NCI-H446 treated with DMSO at 0.1 percent for 48 hours (cell line): Measurements from ENCODE around the gene PRICKLE2.

Experiments
- DNase-seq: peaks from one replicate; lab custom pipeline; 2025; lab: John Stamatoyannopoulos, UW

Gene PRICKLE2

DNA sequence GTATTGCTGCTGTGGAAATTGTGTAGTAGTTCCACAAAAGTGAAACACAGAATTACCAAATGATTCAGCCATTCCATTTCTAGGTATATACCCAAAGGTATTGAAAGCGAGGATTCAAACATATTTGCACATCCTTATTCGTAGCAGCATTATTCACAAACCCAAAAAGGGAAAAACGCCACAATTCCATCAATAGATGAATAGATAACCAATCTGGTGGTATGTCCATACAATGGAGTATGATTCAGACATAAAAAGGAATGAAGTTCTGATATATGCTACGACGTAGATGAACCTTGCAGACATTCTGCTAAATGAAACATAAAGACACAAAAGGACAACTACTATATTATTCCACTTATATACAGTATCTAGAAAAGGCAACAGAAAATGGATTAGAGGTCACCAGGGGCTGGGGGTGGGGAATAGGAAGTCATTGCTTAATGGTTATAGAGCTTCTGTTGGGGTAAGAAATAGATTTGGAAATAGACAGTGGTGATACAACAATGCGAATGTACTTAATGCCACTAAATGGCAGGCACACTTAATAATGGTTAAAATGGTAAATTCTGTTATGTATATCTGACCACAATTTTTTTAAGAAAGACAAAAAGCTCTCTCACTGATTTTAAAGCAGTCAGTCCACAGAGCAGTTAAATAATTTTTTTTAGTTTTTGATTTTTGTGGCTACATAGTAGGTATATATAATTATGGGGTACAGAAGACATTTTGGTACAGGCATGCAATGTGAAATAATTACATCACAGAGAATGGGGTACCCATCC lies 150.2 kb downstream of the PRICKLE2 start:
- DNase-seq, result no peak

DNA sequence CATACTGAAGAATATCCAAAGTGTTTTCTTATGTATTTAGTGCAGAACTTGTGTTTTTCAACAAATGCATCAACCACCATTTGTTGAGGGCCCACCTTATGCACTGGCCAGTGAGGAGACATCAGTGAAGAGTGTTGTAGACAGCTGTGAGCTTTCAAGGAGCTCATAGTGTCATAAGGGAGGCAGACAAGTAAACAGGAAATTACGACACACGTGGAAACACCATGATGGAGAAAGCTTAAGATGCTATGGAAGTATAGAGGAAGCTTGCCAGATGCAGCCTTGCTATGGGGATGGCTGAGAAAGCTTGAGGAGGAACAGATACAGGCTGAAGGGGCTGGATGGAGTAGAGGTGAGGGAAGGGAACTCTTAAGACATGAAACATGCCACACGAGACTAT lies 151.2 kb downstream of the PRICKLE2 start:
- no peak for DNase-seq

DNA sequence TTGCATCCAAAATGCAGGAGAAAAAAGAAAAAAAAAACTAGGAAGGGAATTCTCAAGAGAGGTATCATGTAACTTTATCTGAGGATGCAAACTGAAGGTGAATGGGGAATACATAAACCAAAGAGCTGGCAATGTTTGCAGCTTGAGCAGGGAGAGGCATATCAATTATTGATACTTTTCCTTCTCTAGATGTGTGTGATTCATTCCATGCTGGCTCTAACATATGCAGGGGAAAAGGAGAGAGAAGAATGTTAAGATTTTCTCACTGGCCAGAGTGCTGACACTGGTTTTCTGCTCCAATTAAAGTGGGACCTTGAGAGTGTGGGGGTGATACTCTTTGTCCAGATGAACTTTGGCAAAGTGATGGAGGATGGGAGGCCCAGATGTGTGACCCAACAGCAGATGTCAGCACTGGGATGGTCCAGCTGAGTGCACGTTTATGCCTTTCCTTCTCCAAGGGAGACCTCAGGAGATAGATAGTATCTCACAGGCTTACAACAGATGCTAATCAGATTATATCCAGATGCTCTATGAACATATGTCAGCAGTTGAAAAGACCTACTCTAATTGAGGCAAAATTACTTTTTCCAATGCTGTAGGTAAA lies 152.0 kb downstream of the PRICKLE2 start:
- DNase-seq, result no peak

- no peak for DNase-seq
Measured at GRCh38 chr3:64072126-64072525, 153.1 kb downstream of the PRICKLE2 start.

GRCh38 chr3:64070704-64071103 lies 154.6 kb downstream of the PRICKLE2 start:
- no peak for DNase-seq

DNA sequence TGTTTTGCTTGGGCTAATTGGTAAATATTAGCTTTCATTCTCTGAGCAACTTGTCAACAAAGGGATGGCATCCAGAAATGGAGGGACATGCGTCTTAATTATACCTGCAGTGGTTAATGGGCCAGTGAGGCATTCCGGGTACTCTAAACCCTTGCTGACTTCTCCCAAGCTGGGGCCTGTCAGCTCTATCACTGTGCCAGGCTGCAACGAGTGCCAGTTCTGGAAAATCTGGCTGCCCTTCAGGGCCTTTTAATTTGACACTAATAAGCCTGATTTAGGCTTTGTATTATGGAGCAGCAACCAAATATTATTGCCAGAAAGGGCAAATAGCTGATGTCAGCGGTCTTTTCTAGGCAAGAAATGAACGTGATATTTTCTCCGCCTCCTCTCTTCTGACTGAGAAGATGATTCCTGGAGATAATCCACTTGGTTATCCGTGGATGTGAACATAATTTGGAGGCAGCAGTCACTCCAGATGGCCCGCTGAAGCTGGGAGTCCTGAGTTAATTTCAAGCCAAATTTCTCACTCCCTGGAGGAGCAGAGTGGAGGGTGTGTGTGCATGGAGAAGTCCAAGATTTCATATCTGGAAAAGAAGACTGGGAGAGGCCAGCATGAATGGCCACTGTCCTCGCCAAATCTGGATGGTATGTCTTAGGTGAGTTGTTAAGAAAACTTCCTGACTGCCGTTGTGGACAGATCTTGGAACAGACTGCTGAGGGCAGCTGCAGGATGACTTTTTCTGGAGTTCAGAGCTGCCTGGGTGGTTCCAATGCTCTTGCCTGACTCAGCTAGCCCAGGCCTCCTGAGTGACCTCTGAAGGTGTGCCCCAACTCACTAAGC lies 157.5 kb downstream of the PRICKLE2 start:
- peak; percentile 95 for DNase-seq

DNA sequence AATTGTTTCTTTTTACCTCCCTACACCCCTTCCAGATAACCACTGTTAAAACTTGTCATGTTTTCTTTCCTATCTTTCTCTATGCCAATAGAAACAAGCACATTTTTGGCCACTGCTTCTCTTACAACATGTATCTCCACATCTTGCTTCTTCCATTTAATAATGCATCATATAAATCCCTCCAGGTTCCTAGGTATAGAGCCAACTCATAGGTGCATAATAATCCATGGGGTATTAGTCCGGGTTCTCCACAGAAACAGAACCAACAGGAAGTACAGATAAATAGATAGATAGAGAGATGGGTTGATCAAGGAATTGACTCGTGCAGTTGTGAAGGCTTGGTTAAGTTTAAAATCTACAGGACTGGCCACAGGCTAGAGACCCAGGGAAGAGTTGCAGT lies 160.5 kb downstream of the PRICKLE2 start:
- DNase-seq, result no peak

- DNase-seq, result no peak
Measured at GRCh38 chr3:64063983-64064438, 161.3 kb downstream of the PRICKLE2 start.

- DNase-seq, result no peak
Measured at GRCh38 chr3:64063207-64063982, 161.9 kb downstream of the PRICKLE2 start.

GRCh38 chr3:64061628-64062027 lies 163.6 kb downstream of the PRICKLE2 start:
- DNase-seq, result no peak

DNA sequence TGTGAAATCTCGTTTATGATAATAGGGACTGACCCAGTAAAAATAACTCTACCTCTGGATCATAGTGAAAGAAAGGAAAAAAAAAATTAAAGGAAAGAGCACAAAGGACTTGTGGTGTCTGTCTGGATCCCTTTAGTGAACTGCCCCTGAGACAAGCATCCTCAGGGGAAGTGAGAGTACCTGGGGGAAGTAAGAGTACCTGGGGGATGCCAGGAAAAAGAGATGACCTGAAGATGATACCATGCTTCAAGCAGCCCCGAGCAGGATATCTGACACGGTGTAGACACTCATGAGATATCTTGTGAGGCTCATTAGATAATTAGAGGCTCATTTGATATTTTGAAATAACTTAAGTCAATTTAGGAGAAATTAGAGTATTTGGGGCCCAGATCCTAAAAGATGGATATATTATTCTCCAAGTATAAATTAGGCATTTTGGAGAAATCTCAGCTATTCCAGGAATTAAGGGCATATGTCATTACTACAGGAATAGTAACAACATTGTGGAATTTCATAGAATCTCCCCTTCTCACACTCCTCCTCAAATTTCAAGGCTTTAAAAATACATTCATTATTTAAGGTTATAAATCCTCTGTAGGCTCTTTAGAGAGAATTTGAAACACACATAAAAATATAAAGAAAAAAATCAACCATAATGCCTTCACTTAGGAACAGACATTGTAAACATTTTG lies 165.6 kb downstream of the PRICKLE2 start:
- DNase-seq, result no peak

DNA sequence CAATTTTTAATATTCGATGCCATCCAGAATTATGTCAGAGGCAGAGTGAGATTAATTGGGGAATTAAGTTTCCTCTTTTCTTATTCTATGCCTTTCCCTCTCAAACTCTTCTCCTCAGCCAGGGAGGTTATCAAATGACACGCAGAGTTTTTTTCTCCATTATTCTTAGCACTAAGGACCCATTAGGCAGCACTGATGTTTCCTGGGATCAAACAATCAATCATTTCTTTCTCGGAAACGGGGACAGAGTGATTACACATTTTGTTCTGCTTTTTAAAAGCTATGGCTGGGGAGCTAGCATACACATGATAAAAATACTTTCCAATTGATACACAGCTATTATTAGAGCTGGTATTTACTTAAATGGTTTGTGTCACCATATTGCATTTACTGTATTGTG lies 166.7 kb downstream of the PRICKLE2 start:
- peak; percentile 46 for DNase-seq

- DNase-seq, result no peak
Measured at GRCh38 chr3:64057231-64057630, 168.0 kb downstream of the PRICKLE2 start.

GRCh38 chr3:64056606-64057180 lies 168.6 kb downstream of the PRICKLE2 start:
- DNase-seq, result no peak

GRCh38 chr3:64055076-64055475 lies 170.2 kb downstream of the PRICKLE2 start:
- no peak for DNase-seq

GRCh38 chr3:64054488-64054887 lies 170.8 kb downstream of the PRICKLE2 start:
- DNase-seq, result no peak

DNA sequence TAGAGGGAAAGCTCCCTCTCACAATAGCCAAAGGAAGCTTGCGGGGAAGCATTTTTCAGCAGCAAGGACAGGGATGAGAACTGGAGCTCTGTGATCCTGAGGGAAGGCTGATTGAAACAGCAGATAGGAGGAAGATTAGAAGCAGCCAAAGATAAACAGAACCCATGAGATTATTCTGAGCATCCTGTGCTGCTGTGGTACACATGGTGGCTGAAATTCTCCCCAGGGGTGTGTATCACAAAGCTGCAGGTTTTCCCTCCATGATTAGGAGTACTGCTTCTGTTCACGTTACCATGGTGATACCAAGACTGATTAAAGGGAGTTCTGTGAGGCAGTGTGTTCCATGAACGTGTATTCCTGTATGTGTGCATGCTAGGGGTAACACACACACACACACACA lies 171.7 kb downstream of the PRICKLE2 start:
- no peak for DNase-seq

GRCh38 chr3:64053117-64053516 lies 172.1 kb downstream of the PRICKLE2 start:
- no peak for DNase-seq

DNA sequence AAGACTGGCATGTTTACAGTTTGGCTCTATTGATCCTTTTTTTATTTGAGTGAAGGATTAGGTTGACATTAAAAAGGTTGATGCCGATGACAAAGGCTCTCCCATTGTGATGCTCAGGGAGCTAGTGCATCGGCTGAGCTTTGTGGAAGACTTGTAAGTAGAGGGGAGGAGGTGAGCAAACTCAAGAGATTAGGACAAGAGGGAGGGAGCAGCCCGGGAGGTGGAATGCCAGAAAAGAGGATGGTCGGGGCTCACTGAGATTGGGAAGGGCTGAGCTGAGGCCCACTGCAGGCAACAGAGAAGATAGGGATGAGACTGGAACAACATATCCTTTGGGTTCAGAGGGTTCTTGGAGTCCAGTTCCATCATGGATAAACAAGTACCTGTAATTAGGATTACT lies 175.4 kb downstream of the PRICKLE2 start:
- DNase-seq, result no peak

GRCh38 chr3:64049136-64049535 lies 176.1 kb downstream of the PRICKLE2 start:
- no peak for DNase-seq

DNA sequence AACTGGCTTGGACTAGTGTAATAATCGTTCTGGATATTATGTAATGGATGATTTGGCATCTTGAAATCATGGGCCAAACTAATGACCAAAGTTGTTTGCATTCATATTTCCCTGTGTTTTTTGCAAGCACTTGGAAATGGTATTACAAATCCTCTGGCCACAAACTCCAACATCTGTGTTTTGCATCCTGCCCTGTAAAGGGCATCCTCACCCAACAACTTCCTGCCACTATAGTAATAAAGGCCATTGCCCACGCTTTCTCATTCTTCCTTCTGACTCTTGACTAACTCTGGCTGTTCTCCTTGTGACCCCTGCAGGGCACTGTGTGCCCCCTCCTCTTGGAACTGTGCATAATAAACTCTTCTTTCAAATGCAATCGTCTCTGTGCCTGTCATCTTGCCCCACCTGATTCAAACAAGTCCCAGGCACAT lies 176.6 kb downstream of the PRICKLE2 start:
- DNase-seq, result no peak
